T-helper 2 cell treated with Interferon-gamma antibody and Interleukin-4, amounts not matched to agents 5 μg/mL and 100 μg/mL, for 36 hours (primary cell): Measurements from ENCODE around the gene HOXD8.

ENCODE experiments used
- DNase-seq: peaks from one replicate; pipeline ENCODE4 v3.0.0; 2021; ENCODE audit warnings: low spot score
- H3K27ac Mint-ChIP-seq: one replicate; pipeline ENCODE4 v1.8.0; 2021; ENCODE audit warnings: mild to moderate bottlenecking, mixed read lengths
- H3K27me3 Mint-ChIP-seq: one replicate; pipeline ENCODE4 v1.8.0; 2021; ENCODE audit warnings: low read depth, mixed read lengths
- H3K36me3 Mint-ChIP-seq: one replicate; pipeline ENCODE4 v1.8.0; 2021; ENCODE audit warnings: low read depth, mixed read lengths
- H3K4me1 Mint-ChIP-seq: one replicate; pipeline ENCODE4 v1.8.0; 2021; ENCODE audit warnings: low read depth, mixed read lengths
- H3K4me3 Mint-ChIP-seq: one replicate; pipeline ENCODE4 v1.8.0; 2022; ENCODE audit warnings: mild to moderate bottlenecking, moderate library complexity, mixed read lengths
- H3K9me3 Mint-ChIP-seq: one replicate; pipeline ENCODE4 v1.8.0; 2021; ENCODE audit warnings: mixed read lengths

The HOXD8 gene

DNA sequence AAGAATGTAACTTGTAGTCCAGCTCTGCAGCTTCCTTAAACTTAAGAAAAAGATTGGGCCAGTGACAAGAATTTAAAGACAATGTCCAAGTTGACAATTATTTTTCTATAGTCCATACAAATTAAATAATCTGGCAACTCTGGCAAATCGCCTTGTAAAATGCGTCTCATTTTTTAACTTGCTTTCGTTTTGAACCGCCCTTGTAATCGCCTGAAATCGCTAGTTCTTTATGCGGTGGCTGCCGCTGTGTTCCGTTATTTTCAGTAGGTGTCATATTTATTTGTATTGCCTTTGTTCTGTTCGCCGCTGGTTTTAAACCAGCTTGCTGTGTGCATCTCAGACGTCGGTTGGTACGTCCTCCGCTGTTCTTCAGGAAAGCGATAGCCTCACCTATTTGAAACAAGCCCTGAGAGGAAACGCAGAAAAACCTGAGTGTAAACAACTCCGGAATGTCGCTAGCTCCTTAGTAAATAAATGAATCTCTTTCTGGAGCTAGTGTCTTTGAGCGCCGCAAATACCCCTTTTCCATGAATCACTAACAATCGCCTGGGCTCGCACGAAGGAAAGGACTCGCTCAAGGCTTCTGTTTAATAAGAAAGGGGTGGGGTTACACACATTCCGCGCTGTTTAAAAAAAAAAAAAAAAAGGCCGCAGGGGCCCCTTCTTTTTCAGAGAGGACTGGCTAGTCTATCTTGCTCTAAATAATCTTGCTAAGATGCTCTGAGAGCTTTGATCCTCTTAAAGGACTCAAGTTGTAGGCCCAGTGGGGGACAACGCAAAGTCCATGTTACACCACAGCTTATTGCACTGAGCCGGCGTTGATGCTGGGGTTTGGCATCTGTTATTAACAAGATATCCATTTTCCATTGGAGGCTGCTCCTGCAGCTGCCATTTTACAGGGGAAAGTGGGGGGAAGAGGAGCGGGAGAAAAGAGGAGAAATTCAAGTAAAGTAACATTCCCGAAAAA lies 3.0 kb downstream of the HOXD8 start:
- H3K4me3 Mint-ChIP-seq = peak overlapping the region; percentile 66
- peaks cover 85% of the 10 kb centered on the region for H3K27me3 Mint-ChIP-seq
- peaks cover 11% of the 10 kb centered on the region for H3K4me1 Mint-ChIP-seq
- H3K9me3 Mint-ChIP-seq = no peaks in the 10 kb centered on the region
- peaks cover 1% of the 10 kb centered on the region for H3K36me3 Mint-ChIP-seq
- no peak for DNase-seq
- peak overlapping the region; percentile 27 for H3K27ac Mint-ChIP-seq

DNA sequence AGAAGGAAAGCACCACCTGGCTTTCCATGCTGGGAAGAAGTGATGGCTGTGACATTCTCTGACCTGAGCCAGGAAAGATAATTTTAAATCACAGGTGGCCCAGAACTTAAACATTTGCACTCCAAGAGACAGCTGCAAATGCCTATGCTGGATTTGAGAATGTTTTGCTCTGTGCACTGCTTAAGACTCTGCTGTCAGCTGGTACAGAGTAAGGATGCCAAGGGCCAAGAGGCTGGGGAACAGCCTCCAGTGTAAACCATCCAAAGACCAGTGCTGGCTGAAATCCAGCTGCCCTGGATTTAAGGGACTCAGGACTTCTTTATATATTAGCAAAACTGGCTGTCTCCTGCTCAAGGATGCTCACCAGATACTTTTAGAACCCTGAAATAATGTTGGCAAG lies 3.9 kb downstream of the HOXD8 start:
- peaks cover 1% of the 10 kb centered on the region for H3K36me3 Mint-ChIP-seq
- peaks cover 85% of the 10 kb centered on the region for H3K27me3 Mint-ChIP-seq
- peaks cover 12% of the 10 kb centered on the region for H3K4me1 Mint-ChIP-seq
- H3K27ac Mint-ChIP-seq = no peak overlapping the region
- no peaks in the 10 kb centered on the region for H3K9me3 Mint-ChIP-seq
- no peak overlapping the region for H3K4me3 Mint-ChIP-seq
- no peak for DNase-seq

DNA sequence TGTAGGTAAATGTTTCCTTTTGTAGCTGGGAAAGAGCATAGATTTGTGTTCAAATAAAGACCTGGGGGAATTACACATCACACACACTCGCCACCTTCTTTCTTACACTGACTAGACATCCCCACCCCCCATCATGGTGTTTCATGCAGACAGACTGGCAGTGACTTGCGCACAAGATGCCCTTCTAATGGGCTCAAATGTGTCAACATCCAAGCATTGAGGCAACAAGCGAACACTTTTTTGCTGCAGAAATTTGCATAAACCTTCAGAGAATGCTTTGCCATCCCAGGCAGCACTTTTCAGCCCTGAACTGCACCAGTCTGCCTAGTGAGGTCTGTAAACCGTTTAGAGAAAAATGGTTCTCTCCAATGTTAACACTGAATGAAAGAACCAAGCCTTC lies 4.5 kb downstream of the HOXD8 start:
- H3K4me1 Mint-ChIP-seq = peaks cover 18% of the 10 kb centered on the region
- H3K27ac Mint-ChIP-seq = no peak overlapping the region
- peaks cover 85% of the 10 kb centered on the region for H3K27me3 Mint-ChIP-seq
- H3K4me3 Mint-ChIP-seq = no peak overlapping the region
- no peaks in the 10 kb centered on the region for H3K9me3 Mint-ChIP-seq
- H3K36me3 Mint-ChIP-seq = peaks cover 1% of the 10 kb centered on the region
- no peak for DNase-seq

DNA sequence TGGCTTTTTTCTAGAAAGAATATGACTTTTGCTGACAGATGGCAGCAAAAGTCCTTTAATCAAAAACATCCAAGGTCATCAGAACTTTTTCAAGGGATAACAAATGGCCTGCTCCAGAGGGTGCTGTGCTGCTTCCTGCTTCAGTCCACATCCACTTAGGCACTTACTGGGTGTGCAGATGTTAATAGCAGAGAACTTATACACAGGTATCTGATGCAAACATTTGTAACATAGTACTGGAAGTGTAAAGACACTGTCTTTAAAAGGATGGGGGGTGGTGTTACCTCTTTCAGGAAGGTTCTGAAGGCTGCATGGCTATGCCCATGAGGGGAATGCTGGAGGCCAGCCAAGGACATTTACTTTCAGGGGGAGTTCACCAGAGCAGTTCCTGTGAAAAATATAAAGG lies 5.5 kb downstream of the HOXD8 start:
- Mint-ChIP-seq H3K27me3 (peaks cover 91% of the 10 kb centered on the region), H3K4me1 (peaks cover 25% of the 10 kb centered on the region), H3K27ac (no peak overlapping the region), H3K4me3 (no peak overlapping the region), H3K9me3 (no peaks in the 10 kb centered on the region), H3K36me3 (peaks cover 1% of the 10 kb centered on the region)
- DNase-seq = no peak

DNA sequence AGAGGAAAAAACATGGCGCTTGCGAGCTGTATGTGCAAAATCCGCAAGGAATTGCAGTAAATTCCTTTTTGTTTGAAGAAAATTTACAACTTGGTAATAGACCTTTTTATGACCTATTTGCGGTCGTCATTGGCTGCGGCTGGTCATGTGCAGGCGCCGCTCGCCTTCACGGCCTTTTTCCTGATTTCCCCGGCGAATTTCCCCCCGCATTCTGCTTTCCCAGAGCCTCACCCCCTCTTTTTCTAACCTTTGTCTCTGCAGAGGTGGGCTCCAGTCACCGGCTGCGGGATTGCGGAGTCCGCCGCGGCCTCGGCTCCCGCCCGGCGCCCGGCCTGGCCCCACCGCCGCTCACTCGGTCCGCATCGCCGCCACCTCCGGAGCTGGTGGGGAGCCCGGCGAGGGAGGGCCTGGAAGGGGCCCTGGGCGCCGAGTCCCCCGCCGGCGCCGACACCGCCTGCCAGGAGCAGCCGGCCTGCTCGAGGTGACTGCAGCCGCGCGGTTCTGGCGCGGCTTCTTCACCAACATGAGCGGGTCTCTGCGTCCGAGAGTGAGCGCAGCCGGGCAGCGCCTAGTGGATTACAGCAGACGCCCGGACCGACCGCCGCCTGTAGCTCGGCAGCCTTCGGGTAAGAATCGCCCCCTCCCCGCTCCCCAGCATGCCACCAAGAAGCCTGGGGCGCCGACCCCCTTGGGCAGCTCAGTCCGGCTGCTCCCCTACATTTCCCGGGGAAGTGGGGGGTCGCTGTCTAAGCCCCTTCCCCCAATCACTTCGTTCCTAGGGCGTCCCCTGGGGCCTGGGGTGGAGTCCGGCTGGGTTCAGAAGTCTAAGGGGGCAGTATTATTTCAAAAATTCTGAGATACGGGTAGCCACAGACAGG lies 7.1 kb downstream of the HOXD8 start:
- H3K36me3 Mint-ChIP-seq = peaks cover 1% of the 10 kb centered on the region
- H3K4me3 Mint-ChIP-seq = no peak overlapping the region
- no peak overlapping the region for H3K27ac Mint-ChIP-seq
- no peaks in the 10 kb centered on the region for H3K9me3 Mint-ChIP-seq
- no peak for DNase-seq
- peaks cover 24% of the 10 kb centered on the region for H3K4me1 Mint-ChIP-seq
- H3K27me3 Mint-ChIP-seq = peaks cover 93% of the 10 kb centered on the region

DNA sequence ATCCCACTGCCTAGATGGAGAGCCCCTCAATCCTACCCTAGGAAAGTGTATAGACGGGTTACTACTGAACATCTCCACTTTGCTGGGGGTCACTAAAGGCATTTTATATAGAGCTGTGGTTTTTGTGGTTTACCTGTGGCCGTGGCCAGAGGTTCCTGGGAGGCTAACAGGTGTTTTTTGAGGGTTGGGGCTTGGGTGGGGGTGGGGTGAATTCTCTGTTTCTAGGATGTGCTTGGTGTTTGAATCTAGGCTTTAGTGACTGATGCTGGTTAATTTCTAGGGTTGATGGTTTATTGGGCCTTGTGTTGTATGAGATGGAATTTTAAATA lies 7.7 kb downstream of the HOXD8 start:
- Mint-ChIP-seq H3K27ac (no peak overlapping the region), H3K4me1 (peaks cover 24% of the 10 kb centered on the region), H3K9me3 (no peaks in the 10 kb centered on the region), H3K36me3 (peaks cover 1% of the 10 kb centered on the region), H3K27me3 (peaks cover 93% of the 10 kb centered on the region), H3K4me3 (no peak overlapping the region)
- DNase-seq = no peak

DNA sequence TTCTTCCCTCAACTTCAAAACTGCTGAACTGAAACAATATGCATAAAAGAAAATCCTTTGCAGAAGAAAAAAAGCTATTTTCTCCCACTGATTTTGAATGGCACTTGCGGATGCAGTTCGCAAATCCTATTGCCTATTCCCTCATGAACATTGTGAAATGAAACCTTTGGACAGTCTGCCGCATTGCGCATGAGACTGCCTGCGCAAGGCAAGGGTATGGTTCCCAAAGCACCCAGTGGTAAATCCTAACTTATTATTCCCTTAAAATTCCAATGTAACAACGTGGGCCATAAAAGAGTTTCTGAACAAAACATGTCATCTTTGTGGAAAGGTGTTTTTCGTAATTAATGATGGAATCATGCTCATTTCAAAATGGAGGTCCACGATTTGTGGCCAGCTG lies 8.4 kb downstream of the HOXD8 start:
- Mint-ChIP-seq H3K36me3 (no peaks in the 10 kb centered on the region), H3K9me3 (no peaks in the 10 kb centered on the region), H3K27me3 (peaks cover 93% of the 10 kb centered on the region), H3K27ac (no peak overlapping the region), H3K4me1 (peaks cover 21% of the 10 kb centered on the region), H3K4me3 (no peak overlapping the region)
- DNase-seq = no peak

DNA sequence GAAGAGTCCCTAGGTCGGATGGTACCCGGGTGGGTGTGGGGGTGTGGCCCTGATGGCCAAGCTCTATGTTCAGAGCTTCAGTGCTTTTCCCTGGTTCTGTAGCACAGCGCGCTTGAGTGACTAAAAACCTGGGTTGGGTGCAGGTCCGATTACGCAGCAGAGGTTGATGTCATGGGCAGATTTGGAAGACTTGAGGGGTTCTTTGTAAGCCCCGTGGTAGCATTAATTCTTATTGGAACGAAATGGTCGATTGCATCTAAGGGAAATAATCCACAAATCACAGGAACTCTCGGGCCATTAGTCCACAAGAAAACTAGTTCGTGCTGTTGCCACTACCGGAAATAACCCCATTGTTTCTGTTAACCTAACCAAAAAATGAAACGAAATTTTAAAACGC lies 9.0 kb downstream of the HOXD8 start:
- no peak for DNase-seq
- no peaks in the 10 kb centered on the region for H3K9me3 Mint-ChIP-seq
- H3K4me3 Mint-ChIP-seq = peak overlapping the region; percentile 14
- no peaks in the 10 kb centered on the region for H3K36me3 Mint-ChIP-seq
- H3K27ac Mint-ChIP-seq = no peak overlapping the region
- peaks cover 21% of the 10 kb centered on the region for H3K4me1 Mint-ChIP-seq
- H3K27me3 Mint-ChIP-seq = peaks cover 91% of the 10 kb centered on the region

DNA sequence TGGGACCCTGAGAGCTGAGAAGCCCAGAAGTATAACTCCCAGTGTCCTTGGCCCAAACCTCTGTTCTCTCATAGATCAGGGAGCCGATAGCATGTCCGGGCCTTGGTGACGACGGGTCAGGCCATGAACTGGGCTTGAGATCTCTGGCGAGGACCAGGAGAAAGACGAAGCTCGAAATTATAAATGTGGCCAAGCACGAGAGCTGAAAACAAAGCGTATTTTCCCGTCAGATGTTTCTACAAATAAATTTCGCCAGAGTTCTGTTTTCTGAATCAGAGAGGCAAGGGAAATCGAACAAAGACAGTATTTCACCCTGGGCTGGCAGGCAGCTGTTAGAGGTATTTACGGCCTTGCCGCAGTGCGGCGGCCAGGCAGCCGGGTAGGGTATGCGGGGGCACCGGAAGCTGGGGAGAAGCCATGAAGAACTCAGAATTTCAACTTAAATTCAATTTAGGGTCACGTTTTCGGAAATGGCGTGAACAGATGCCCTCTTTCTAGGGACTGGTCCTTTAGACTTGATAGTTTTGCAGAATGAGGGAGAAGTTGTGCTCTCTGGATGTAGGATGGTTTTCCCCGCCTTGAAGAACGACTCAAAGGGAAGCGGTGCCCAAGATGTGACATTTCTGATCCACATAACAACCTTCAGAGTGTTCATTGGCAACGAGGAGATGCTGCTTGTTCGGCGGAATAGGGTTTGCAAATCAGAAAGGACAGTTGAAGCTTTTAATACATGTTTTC lies 9.6 kb downstream of the HOXD8 start:
- no peaks in the 10 kb centered on the region for H3K36me3 Mint-ChIP-seq
- H3K27me3 Mint-ChIP-seq = peaks cover 91% of the 10 kb centered on the region
- H3K27ac Mint-ChIP-seq = peak overlapping the region; percentile 31
- no peaks in the 10 kb centered on the region for H3K9me3 Mint-ChIP-seq
- no peak for DNase-seq
- peaks cover 21% of the 10 kb centered on the region for H3K4me1 Mint-ChIP-seq
- H3K4me3 Mint-ChIP-seq = no peak overlapping the region

DNA sequence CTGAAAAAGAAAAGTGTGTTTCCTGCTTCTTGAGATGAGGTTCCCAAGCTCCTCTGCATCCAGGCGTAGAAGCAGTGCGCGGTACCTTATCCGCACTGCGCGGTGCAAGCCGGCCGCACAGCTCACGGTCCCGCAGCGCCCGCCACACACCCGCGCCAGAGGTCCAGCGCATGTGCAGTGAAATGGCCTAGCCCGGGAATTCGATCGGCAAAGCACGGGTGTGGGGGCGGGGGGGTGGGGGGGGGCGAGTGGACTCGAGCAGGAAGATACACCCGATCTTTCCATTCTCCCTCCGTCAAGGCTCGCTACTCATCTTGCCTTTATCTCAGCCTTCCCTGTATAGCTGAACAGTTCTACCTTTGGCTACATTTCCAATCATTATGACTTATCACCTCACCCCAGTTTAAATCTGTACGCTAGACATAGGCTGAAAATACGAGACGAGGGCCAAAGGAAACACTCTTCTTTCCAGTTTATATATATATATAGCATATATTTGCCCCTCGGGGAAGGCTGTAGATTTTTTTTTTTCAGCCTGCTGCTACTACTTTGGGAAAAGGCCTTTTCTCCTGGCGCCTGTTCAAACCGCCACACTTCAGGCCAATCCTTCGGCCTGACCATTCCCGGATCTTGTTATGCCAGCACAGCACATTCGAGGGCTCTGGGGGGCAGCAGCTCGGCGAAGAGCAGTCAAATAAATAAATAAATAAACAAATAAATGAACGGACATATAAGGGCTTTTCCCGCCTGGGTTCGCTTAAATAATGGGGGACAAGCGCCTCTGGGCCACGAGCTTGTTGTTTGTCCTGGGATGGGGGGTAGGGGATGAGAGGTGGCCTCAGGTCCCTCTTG lies 10.4 kb downstream of the HOXD8 start:
- H3K4me3 Mint-ChIP-seq = no peak overlapping the region
- H3K27ac Mint-ChIP-seq = no peak overlapping the region
- peaks cover 88% of the 10 kb centered on the region for H3K27me3 Mint-ChIP-seq
- H3K36me3 Mint-ChIP-seq = no peaks in the 10 kb centered on the region
- peaks cover 21% of the 10 kb centered on the region for H3K4me1 Mint-ChIP-seq
- no peak for DNase-seq
- H3K9me3 Mint-ChIP-seq = no peaks in the 10 kb centered on the region

DNA sequence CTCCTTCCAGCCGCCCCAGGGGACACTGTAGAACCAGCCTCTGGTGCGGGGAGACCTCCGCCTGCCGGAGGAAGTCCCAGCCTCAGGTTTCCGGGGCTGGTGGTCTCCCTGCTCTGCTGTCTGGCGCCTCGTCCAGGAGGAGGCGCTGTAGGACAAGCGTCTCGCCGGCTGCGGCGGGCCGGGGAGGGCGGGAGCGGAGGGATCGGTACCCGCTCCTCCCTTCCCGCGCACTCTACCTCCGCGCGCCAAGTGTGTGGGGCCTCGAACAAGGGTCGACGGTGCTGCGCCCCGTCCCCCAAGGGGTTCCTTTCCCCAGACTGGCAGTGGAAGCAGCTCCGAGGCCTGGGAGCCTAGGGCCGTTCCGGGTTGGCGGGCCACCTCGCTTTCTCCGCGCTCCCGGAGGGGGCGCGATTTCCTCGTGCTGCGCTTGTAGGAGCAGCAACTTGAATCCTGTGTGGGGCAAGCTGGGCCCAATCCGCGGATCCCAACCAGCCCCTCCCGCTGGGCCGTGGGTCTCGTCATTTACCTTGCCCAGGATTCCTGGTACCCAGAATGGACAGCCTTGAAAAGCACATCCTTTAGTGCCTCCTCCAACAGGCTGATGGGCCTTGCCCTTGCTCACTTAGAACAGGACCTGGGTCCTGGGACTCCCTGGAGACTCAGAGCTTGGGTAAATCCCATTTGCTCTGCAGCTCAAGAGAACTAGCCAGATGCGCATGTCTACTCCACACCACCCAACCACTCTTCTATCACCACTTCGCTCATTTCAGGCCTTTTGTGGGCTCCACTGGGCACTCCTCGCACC lies 11.2 kb downstream of the HOXD8 start:
- Mint-ChIP-seq H3K36me3 (no peaks in the 10 kb centered on the region), H3K9me3 (no peaks in the 10 kb centered on the region), H3K4me1 (peaks cover 21% of the 10 kb centered on the region), H3K4me3 (peak overlapping the region; percentile 12), H3K27me3 (peaks cover 88% of the 10 kb centered on the region), H3K27ac (no peak overlapping the region)
- peak; percentile 66 for DNase-seq

DNA sequence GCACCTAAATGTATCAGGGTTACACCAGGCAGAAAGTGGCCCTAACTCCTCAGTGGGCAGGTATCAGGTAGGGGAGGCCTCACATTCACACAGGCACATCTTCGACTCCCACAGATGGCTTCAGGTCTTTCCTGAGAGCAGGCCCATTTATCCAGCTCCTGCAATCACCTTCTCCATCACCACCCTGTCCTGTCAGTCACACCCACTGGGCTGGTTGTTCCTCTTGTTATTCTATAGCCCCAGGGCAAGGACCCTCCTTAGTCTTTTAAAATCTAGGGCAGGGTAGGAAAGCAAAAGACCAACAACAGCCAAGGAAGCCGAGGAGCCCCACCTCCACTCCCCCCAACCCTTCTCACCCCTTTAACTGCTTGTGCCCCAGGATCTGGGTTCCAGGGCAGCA lies 12.8 kb downstream of the HOXD8 start:
- DNase-seq = no peak
- Mint-ChIP-seq H3K4me1 (peaks cover 17% of the 10 kb centered on the region), H3K4me3 (no peak overlapping the region), H3K36me3 (no peaks in the 10 kb centered on the region), H3K9me3 (no peaks in the 10 kb centered on the region), H3K27ac (no peak overlapping the region), H3K27me3 (peaks cover 90% of the 10 kb centered on the region)
